ENCODE data around the gene ADAM22. TPM values are rescaled to one million over a fixed set of nuclear protein-coding genes. Genes with fewer than 3 reads are reported as not detected.

ADAM22 gene, protein sequence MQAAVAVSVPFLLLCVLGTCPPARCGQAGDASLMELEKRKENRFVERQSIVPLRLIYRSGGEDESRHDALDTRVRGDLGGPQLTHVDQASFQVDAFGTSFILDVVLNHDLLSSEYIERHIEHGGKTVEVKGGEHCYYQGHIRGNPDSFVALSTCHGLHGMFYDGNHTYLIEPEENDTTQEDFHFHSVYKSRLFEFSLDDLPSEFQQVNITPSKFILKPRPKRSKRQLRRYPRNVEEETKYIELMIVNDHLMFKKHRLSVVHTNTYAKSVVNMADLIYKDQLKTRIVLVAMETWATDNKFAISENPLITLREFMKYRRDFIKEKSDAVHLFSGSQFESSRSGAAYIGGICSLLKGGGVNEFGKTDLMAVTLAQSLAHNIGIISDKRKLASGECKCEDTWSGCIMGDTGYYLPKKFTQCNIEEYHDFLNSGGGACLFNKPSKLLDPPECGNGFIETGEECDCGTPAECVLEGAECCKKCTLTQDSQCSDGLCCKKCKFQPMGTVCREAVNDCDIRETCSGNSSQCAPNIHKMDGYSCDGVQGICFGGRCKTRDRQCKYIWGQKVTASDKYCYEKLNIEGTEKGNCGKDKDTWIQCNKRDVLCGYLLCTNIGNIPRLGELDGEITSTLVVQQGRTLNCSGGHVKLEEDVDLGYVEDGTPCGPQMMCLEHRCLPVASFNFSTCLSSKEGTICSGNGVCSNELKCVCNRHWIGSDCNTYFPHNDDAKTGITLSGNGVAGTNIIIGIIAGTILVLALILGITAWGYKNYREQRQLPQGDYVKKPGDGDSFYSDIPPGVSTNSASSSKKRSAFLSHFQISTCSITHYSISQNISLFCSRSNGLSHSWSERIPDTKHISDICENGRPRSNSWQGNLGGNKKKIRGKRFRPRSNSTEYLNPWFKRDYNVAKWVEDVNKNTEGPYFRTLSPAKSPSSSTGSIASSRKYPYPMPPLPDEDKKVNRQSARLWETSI
- total RNA-seq (0.51 and 0.66 TPM in 2 replicates), polyA plus RNA-seq (0.18 and 0.33 TPM in 2 replicates), polyA minus RNA-seq (ENCODE audit: low replicate concordance) (not detected in 2 replicates)
- 0.10 TPM in 2 replicates for polyA plus RNA-seq (2012)

DNA sequence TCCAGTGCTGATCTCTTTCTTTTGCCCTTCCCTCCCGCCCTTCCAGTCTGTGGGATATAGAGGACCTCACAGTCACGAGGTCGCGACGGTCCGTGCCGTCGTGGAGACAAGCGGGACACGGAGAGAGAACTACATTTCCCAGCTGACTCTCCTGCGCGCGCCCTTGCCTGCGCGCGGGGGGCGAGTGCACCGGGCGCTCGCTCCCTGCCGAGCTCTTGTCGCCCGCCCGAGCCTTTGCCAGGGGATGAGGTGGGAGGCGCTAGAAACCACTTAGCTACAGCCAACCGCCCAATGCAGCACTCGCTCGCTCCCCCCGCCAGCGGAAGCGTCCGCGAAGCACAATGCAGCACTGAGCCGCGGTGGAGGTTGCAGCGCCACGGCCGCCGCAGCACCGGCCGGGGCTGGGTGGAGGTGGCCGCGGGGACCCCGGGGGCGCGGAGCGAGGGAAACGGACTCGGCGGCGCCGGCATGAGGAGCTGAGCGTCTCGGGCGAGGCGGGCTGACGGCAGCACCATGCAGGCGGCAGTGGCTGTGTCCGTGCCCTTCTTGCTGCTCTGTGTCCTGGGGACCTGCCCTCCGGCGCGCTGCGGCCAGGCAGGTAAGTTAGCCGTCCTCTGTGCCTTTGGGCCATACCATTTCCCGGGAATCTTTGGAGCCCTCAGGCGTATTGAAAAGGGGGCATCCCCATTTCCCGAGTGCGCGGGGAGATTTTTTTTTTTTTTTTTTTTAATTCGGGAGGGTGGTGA lies at the start of gene ADAM22:
TSS of gene ADAM22 (plus strand) at position 299 of the 746 bp plus-strand sequence. CDS start at position 514, 215 bp downstream.
- peak; percentile 83 to 89 for DNase-seq (ENCODE audit: low read depth in 2 of 2)
- Histone ChIP-seq H3K36me3 (ENCODE audit: control insufficient read depth, insufficient read depth, low read length) (no peaks in the 10 kb centered on the region), H3K9ac (ENCODE audit: insufficient read depth, low read length) (no peak within 1 kb of the TSS), H3K4me2 (ENCODE audit: extremely low read depth, insufficient read depth, low read length) (peak within 1 kb of the TSS; percentile 86), H2AFZ (ENCODE audit: low read length) (peak within 1 kb of the TSS; percentile 82), H3K9me3 (ENCODE audit: control insufficient read depth, insufficient read depth, low read depth, low read length) (no peaks in the 10 kb centered on the region), H3K4me3 (replicated peaks in 1 of 4; ENCODE audit: control extremely low read depth in 1 of 4, insufficient read depth in 1 of 4, low read depth in 3 of 4, low read length in 4 of 4) (peak within 1 kb of the TSS; percentile 50 to 73 (median 60)), H3K4me1 (ENCODE audit: control insufficient read depth, extremely low read depth, insufficient read depth, low read length) (no peaks in the 10 kb centered on the region), H3K27ac (ENCODE audit: insufficient read depth, low read length) (no peak within 1 kb of the TSS), H4K20me1 (ENCODE audit: control insufficient read depth, extremely low read depth, insufficient read depth, low read length) (no peaks in the 10 kb centered on the region), H3K79me2 (ENCODE audit: control insufficient read depth, insufficient read depth, low read length) (no peaks in the 10 kb centered on the region), H3K27me3 (ENCODE audit: control insufficient read depth, insufficient read depth, low read length) (peaks cover 2% of the 10 kb centered on the region)
- TF ChIP-seq, protein P1, sequence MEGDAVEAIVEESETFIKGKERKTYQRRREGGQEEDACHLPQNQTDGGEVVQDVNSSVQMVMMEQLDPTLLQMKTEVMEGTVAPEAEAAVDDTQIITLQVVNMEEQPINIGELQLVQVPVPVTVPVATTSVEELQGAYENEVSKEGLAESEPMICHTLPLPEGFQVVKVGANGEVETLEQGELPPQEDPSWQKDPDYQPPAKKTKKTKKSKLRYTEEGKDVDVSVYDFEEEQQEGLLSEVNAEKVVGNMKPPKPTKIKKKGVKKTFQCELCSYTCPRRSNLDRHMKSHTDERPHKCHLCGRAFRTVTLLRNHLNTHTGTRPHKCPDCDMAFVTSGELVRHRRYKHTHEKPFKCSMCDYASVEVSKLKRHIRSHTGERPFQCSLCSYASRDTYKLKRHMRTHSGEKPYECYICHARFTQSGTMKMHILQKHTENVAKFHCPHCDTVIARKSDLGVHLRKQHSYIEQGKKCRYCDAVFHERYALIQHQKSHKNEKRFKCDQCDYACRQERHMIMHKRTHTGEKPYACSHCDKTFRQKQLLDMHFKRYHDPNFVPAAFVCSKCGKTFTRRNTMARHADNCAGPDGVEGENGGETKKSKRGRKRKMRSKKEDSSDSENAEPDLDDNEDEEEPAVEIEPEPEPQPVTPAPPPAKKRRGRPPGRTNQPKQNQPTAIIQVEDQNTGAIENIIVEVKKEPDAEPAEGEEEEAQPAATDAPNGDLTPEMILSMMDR (conservative IDR thresholded peaks at IDR 0.05 in 1 of 2, IDR thresholded peaks at IDR 0.05 in 1 of 2; ENCODE audit: low read depth in 1 of 2, low read length in 2 of 2), result no peak
- no peak for TF ChIP-seq EZH2 (IDR thresholded peaks at IDR 0.05; ENCODE audit: low read length, missing control alignments)

DNA sequence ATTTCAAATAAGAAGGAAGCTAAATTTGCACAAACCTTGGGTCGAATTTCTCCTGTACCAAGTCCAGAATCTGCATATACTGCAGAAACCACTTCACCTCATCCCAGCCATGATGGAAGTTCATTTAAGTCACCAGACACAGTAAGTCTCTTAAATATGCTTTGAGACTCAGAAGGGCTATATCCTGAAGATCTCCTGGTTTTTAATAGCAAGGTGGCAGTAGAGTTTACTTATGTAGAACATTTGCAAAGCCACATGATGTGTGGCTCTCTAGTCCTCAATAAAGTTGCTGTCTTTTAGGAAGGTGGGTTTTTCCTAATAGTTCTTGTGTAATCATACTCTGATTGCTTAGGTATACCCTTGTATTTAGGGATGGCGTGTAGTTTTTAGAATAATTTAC lies 49.0 kb upstream of the ADAM22 start:
- no peak for DNase-seq (ENCODE audit: low read depth in 2 of 2)
- Histone ChIP-seq H2AFZ (ENCODE audit: low read length) (no peak overlapping the region), H3K79me2 (ENCODE audit: control insufficient read depth, insufficient read depth, low read length) (peaks cover 36% of the 10 kb centered on the region), H3K27me3 (ENCODE audit: control insufficient read depth, insufficient read depth, low read length) (no peaks in the 10 kb centered on the region), H3K4me1 (ENCODE audit: control insufficient read depth, extremely low read depth, insufficient read depth, low read length) (no peaks in the 10 kb centered on the region), H3K4me2 (ENCODE audit: extremely low read depth, insufficient read depth, low read length) (no peak overlapping the region), H3K4me3 (replicated peaks in 1 of 4; ENCODE audit: control extremely low read depth in 1 of 4, insufficient read depth in 1 of 4, low read depth in 3 of 4, low read length in 4 of 4) (no peak overlapping the region), H3K36me3 (ENCODE audit: control insufficient read depth, insufficient read depth, low read length) (peaks cover 5% of the 10 kb centered on the region), H4K20me1 (ENCODE audit: control insufficient read depth, extremely low read depth, insufficient read depth, low read length) (no peaks in the 10 kb centered on the region), H3K9me3 (ENCODE audit: control insufficient read depth, insufficient read depth, low read depth, low read length) (no peaks in the 10 kb centered on the region), H3K27ac (ENCODE audit: insufficient read depth, low read length) (no peak overlapping the region), H3K9ac (ENCODE audit: insufficient read depth, low read length) (no peak overlapping the region)
- TF ChIP-seq, protein P1 (conservative IDR thresholded peaks at IDR 0.05 in 1 of 2, IDR thresholded peaks at IDR 0.05 in 1 of 2; ENCODE audit: low read depth in 1 of 2, low read length in 2 of 2), result no peak
- TF ChIP-seq EZH2 (IDR thresholded peaks at IDR 0.05; ENCODE audit: low read length, missing control alignments), result no peak
